Daoy (cell line): ENCODE results near the gene OSGIN1. TPM values are rescaled to one million over a fixed set of nuclear protein-coding genes. Genes with fewer than 3 reads are reported as not detected.
"Not testable (repeated sequence)": the region's sequence is repeated elsewhere in the genome, so short reads cannot be mapped to it uniquely, and the experiment has no call there.

Source experiments
- DNase-seq: peaks from one replicate; pipeline ENCODE4 v3.0.0-alpha.2; 2015; ENCODE audit warnings: low read depth
- total RNA-seq: library from RNA; depleted of rRNA; stranded (reverse); fragments of >200 nt; shearing (Covaris generic); gene quantifications from 2 replicates; pipeline ENCODE4 v1.2.3, GENCODE V29; 2014

The OSGIN1 gene
- total RNA-seq, 1 experiment from 2014 or later: 1.8 TPM

DNA sequence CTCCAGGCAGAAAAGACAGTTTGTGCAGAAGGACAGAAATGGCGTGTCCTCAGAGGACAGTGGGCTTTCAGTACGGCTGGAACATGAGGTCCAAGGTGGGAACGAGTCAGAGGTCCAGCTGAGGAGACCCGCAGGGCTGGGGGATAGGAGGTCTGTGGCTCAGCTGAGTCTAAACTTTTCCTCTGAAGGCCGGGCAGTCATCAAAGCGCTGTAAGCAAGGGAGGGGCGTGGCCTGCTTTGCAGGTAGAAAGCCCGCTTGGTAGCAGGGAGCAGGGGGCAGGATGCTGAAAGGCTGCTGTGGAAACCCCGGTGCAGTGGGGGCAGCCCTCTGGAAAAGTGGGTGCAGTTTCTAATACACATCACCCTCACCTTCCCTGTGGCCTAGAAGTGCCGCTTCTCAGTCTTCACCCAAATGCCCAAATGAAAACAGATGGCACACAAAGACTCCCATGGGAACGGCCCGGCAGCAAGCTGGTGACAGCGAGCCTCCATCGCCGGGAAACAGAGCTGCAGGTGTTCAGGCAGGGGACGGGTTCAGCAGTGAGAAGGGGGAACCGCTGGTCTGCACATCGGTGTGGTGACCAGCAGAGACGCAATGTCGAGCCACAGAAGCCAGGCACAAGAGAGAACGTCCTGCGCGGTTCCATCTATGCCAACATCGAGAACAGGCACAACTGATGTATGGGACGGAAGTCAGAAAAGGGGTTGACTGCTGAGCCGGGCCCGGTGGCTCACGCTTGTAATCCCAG, 12.2 kb upstream of the OSGIN1 start:
- DNase-seq: no peak

DNA sequence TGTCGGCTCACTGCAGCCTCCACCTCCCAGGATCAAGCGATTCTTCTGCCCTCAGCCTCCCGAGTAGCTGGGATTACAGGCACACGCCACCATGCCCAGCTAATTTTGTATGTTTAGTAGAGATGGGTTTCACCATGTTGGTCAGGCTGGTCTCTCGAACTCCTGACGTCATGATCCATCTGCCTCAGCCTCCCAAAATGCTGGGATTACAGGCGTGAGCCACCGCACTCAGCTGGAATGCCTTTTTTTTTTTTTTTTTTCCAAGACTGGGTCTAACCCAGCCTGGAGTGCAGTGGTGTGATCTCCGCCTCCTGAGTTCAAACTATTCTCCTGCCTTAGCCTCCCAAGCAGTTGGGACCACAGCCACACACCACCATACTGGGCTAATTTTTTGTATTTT, 11.5 kb upstream of the OSGIN1 start:
- DNase-seq: not testable (repeated sequence)

DNA sequence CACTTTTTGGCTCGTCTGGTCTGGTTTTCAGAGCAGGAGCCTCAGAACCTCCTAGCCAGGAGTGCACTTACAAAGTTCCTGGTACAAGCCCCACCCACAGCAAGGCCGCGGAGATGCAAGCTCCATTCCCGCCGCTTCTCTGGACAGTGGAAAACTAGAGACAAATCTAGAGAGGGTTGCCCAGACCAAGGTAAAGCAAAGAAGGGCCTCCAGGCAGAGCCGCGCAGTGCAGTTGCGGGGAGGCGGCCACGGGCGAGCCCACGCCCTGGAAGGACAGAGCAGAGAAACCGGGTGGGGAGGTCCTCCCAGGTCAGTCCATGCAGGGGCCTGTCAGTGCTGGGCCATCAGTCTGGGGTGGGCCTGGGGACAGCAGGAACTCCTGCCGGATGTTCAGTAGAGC, 11.0 kb upstream of the OSGIN1 start:
- no peak for DNase-seq

DNA sequence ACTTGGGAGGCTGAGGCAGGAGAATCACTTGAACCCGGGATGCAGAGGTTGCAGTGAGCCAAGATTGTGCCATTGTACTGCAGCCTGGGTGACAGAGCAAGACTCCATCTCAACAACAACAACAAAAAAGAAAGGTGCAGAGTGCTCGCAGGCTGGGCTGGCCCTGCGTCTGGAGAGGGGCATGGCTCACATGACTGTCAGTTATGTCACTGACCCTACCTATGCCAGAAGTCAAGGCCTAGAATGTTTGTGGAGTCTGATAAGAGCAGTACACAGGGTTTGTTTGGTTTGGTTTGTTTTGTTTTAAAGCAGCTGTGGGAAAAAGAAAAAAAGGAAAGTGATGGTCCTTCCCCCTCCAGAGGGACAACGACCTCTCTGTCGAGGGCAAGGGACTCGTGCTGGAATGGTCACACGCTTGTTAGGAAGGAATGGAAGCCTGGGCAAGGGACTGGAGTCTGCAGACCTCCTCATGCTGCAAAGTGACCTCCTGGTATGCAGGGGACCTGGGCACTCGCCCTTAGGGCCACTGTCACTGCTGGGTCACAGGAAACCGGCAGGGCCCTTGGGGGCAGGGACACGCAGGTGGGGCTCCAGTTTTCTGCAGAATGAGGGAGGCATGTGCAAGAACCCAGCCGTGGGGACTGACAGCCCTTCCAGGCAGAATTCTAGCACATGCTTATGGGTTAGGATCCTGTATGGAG, 10.1 kb upstream of the OSGIN1 start:
- no peak for DNase-seq

DNA sequence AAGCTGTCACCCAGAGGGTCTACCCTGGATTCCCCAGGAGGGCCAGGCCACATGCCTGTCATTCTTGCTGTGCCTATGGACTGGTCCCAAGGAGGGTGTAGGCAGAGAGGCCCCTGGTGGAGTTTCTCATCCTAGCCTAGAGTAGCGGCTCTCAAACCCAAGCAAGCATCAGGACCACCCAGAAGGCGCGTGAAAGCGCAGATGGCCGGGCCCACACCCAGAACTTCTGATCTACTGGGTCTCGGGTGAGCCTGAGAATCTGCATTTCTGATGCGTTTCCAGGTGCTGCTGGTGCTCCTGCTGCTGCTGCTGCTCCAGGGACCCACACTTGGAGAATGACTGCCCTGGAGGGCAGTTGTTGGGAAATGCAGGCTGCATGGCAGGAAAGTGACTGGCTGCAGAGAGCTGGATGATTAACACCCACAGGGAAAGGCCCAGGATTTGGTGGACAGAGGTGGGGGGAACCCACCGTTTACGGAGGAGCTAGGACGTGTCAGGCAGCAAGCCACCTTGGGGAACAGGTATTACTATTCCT, 9.5 kb upstream of the OSGIN1 start:
- DNase-seq: no peak

DNA sequence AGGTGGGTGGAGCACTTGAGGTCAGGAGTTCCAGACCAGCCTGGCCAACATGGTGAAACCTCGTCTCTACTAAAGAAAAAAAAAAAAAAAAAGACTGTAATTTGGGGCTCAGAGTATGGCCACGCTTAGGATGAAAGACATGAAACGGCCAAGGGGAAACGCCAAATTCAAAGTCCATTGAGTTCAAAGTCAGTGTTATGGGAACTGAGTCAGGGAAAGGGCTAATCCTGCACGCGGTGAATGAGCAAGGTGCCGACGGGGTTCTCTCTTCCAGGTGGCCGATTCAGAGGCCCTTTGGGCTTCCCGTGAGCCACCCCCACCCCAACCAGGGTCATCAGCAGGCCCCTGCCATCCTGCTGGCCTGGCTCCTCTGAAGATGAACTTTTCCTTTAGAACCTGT, 7.5 kb upstream of the OSGIN1 start:
- no peak for DNase-seq

DNA sequence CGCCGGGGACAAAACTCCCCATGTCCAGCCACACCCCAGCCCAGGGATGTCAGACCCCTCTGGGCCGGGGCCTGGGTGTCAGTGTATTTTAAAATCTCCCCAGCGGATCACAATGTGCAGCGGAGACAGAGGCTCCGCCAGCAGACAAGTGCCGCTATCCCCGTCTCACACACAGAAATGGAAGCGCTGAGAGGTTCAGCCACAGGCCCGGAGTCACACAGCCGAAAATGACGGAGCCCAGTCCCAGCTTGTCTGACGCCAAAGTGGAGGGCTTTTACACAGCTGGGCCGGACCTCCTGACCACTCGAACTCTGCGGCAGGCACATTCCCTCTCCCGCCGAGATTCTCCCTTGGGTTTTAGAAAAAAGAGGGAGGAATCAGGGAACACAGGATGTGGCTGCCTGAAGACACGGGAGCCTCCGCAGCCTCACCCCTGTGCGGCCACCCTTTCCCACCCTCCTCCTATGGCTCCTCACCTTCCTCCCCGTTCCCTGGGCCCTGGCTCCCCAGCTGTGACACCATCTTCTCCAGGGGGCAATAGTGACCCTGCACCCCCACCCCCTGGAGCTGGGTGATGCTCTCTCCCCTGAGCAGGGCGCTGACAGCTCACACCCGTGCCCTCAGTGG, 6.8 kb upstream of the OSGIN1 start:
- DNase-seq: no peak

DNA sequence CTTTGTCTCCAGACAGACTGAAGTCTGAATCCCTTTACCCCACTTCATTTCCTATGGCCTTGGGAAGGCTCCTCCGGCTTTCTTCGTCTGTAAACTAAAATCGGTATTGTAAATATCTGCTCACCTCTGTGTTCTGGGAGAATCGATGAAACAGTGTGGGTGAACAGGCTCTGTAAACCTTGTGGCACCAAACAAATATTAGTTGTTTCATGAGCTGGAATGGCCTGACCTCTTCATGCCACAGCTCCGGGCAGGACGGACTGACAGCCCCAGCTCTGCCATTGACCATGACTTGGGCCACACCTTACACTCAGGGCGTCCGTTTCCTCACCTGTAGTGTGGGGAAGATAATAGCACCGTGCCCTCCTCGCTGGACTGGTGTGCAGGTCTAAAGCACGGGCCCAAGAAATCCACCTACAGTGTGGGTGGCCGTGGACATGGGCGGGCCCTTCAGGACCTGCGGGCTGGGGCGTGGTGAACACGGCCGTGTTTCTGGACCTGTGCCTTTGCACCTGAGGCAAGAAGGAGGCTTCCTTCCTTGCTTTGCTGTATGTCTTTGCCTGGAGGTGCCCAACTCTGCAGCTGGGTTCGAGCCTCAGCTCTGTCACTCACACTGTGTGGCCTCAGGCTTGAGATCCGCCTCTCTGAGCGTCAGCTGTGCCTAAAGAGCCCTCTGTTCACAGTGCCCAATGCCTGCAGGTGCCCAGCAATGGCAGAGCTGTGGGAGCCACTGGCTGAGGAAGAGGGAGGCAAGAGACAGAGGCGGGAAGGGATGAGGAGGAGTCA, 6.1 kb upstream of the OSGIN1 start:
- no peak for DNase-seq

DNA sequence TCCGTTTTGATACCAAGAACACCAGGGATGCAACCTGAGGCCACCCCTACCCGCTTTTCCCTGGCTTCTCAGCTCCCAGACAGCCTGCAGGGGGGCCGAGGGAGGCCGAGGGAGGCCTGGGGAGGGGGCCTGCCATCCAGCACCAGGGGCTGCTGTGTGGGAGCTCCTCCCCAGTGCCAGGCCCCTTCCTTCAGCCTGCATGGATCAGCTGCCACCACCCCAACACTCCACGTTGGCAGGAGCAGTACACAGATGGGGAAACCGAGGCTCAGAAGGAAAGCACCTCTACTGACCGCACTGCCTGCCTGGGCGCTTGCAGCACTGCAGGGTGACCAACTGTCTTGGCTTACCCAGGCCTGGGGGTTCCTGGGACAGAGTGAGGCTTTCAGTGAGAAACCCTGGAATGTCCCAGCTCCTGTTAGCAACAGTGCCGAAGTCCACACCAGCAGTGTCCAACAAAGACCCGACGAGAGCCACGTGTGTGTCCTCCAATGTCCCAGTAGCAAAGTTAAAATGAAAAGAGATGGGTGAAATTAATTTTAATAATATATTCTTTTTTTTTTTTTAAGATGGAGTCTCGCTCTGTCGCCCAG, 5.3 kb upstream of the OSGIN1 start:
- no peak for DNase-seq

DNA sequence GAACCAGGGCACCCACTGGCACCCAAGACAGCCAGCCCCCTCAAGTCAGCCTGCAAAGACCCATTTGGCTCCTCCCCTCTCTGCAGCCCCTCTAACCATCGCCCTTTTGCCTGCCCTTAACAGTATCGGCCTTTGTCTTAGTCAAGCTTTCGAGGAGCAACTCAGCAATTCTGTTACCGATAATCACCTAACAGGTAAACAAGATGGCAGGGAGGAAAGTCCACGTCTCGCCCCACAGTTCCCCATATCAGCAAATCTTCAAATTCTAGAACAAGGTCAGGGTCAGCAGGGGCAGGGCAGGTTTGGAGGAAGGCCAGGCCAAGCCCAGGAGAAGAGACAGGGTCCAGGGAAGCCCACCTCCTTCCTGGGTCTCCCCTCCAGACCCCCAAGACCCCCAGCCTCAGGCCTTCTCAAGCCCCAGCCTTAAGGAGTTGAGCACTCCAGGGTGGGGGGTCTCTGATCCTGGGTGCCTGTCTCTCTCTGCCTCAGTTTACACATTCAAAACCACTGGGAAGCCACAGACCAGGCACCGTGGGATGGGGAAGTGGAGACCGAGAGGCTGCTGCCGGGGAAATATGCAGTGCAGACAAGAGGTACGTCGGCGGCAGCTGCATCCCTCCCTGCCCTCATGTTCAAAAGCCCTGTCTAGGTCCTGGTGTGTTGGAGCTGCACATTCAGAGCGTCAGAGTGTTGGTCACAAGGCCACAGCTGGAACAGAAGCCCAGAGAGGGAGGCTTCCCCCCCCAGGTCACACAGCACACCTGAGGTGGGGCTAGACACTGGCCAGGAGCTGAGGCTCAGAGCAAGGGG, 3.9 kb upstream of the OSGIN1 start:
- no peak for DNase-seq

DNA sequence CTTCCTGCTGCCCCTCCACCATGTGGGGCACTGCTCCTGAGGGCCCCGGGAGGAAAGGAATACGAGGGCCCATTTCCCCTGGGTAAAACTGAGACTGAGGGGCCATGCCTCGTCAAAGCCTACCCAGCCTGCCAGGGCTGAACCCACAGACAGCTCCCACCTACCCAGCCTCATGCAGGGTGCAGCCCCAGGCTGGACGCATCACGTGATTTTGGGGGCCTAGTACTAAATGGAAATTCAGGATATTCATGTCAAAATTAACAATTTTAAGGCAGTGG, 3.4 kb upstream of the OSGIN1 start:
- no peak for DNase-seq

DNA sequence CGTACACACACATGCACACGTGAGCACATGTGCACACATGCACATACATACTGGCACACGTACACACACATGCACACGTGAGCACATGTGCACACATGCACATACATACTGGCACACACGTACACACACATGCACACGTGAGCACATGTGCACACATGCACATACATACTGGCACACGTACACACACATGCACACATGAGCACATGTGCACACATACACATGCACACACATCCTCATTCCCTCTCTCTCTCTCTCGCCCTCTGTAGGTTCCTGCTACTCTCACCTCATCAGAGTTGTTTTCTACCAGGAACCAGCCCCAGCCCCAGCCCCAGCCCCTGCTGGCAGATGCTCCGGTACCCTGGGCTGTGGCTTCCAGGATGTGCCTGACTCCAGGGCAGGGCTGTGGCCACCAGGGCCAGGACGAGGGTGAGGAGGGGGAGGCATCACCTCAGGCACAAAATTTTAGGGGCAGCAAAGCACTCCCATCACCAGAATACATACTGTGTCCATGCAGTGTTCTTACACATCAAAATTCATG, 2.1 kb upstream of the OSGIN1 start:
- DNase-seq: not testable (repeated sequence)

DNA sequence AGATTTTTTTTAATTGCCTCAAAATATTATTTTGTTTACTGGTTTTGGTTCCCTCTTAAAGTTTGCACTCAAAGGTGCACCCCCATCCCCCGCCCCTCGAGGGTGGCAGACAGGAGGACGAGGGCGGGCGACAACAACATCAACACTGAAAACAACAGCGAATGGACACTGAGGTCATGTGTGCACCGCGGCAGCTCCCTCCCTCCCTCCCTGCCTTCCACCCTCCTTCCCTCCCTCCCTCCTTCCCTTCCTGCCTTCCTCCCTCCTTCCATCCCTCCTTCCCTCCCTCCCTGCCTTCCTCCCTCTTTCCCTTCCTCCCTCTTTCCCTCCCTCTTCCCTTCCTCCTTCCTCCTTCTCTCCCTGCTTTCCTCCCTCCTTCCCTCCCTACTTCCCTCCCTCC, 1.5 kb upstream of the OSGIN1 start:
- no peak for DNase-seq

DNA sequence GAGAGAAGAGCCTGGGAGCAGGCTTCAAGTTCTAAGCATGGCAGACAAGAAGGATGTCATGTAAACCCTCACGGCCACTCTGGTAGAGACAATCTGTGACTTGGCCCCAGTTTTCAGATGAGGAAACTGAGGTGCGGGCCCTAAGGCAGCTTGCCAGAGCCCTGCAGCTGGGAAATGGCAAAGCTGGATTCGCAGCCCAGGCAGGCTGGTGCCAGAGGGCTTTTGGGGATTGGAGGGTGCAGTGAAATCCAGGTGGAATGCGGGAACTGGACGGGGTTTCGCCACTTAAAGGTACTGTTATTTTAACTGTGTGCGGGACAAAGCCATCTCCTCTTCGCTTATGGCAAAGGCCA, 477 bp upstream of the OSGIN1 start:
- no peak for DNase-seq

DNA sequence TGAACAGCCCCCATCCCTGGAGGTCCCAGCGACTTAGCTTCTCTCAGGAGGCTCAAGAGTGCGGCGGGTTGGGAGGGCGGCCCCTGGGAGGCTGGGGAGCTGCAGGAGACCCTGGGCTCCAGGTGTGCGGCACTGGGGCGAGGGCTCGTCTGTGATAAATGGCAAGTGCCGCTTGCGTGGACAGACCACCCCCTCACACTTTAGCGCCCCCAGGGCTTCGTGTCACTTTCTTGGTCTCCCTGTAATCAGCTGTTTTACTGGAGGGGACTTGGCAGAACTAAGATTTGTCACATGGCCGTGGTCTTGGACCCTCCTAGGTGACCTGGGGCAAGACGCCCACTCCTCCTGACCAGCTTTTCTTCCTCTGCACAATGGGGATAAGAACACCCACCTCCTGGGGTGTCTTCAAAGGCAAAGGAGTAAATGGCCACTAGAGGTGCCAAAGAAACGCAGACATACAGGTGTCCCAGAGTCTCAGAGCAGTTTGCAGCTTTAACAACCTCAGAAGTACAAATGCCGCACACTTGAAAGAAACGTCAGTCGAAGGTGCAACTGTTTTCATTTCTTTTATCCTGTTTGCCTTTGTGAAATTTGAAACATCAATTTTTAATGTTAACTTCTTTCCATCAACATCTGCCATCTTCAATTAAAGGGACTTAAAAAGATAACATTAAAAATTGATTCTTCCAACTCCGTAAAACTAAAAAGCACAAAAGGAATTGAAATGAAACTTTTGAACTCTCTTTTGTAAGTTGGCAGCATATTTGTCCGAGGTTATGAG, 946 bp downstream of the OSGIN1 start:
- peak; percentile 42 for DNase-seq

DNA sequence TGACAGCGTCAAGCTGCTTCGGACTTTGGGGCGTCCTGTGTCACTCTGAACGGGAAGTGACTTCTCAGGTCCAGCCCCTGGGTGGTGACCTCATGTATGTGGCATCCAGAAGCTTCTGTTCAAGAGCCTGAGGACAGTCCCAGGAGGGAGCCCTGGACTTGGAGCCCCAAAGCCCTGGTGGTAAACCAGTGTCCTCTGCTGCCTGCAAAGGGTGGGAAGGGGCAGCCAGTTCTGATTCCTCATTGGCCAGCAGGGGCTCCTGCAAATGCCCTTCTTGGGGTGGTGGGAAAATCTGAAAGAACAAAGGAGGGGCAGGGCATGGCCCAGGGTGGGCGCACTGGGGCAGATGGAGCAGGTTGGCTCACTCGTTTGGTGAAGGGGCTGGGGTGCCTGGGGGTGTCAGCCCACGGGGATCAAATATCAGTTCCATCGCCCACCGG, 1.6 kb downstream of the OSGIN1 start:
- peak; percentile 76 for DNase-seq

DNA sequence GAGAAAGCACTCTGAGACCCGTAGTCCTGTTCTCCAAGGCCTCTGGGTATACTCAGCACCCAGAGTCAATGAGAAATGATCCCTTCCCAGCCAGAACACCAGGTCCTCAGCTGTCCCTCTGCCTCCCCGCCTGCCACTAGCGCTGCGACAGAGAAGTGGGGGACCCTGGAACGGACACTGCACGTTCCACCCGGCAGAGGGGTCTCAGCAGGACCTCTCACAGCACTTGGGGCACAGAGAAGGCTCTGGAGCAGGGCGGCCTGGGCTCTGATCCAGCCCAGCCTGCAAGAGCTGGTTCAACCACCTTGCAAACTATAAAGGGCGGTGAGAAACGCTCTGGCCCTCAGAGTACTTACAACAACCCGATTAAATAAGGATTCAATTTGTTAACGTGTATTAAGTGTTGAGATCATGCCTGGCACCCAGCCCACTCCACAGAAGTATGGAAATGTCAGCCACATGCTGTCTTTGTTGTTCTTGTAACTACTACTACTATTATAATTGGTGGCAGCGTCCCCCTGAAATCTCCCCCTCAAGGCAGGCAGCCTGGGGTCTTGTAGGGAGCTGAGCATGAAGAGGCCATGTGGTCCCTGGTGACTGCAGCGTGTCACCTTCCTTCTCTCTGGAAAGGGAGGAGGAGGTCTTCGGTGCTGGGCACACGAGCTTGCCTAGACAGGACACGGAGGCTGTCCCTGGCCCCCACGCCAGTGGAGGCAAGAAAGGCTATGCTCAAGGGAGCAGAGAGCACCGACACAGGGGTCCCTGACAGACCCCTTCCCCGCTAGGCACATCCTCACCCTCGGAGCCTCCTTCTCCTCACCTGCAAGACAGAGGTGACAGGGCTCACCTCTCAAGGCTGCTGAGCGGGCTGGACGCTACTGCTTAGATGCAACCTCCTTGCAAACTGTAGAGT, 2.4 kb downstream of the OSGIN1 start:
- no peak for DNase-seq

DNA sequence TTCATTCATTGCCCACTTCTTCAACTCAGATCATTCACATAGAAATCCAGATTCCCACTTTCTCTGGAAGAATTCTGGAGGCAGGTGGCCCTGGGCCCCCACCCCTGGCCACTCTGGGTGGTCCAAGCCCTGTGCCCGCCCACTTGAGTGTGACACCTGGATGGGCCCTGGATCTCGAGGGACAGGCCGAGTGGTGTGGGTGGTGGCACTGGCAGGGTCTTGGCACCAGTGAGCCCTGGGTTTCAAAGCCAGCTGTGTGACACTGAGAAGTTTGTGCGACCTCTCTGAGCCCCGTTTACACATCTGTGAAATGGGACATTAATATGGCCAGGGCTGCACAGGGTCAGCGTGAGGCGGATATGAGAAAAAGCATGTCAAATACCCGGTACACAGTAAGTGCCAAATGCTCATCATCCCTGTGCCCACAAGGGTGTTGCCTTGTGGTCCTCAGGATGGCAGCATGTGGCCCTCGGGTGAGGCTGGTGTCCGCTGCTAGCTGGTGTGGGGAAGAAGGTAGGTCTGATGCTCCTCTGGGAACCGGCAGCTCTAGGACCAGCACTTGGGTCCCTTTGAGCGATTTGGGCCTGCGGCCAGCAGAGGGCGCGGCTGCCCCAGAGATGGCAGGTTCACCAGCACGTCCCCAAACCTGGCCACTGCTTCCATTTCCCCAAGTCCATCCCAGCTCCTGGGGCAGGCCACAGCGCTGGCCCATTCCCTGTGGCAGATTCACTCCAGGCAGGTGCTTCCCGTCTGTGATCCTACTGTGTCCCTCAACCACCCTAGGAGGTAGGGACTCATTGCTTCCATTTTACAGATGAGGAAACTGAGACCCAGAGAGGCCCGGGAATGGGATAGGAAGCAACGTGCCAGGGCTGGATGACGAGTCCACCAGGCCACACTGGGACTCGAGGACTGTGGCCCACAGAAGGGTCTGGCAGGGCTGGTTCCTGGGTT, 3.6 kb downstream of the OSGIN1 start:
- peak; percentile 79 for DNase-seq
